ENCODE results near the gene C1QTNF6. TPM values are rescaled to one million over a fixed set of nuclear protein-coding genes. Genes with fewer than 3 reads are reported as not detected.
A peak's percentile ranks its signal among the peaks of the same experiment; 100 is the strongest.

C1QTNF6 gene
- total RNA-seq, 1 experiment from 2014 or later, result 15.2 TPM

- POLR2A ChIA-PET, result no interaction called here
- RAD21 ChIA-PET (ENCODE audit: low non-redundant PET in 1 of 2, low total read pairs in 2 of 2, uncharacterized antibody in 2 of 2, unreplicated experiment in 2 of 2), result no interaction called here
- no peaks in the 10 kb centered on the region for H4K20me1 ChIP-seq (ENCODE audit: insufficient read depth)
- no peak overlapping the region for H2AFZ ChIP-seq (ENCODE audit: low read depth, low read length, poor library complexity, severe bottlenecking)
- H3K79me2 ChIP-seq (ENCODE audit: insufficient read depth, low read length), result no peaks in the 10 kb centered on the region
- no peaks in the 10 kb centered on the region for H3K9me3 ChIP-seq (ENCODE audit: control insufficient read depth in 1 of 2, insufficient read depth in 1 of 2, low read depth in 1 of 2, low read length in 2 of 2)
- intact Hi-C loops (cut with micrococcal nuclease), result no loop called here
- H3K4me1 ChIP-seq (ENCODE audit: control insufficient read depth in 1 of 2, insufficient read depth in 2 of 2, low read length in 2 of 2), result peaks cover 2 to 19% of the 10 kb centered on the region in 2 experiments; a peak in 3 of 4 replicates
- no peak overlapping the region for H3K9ac ChIP-seq (ENCODE audit: low read length)
- no peak for DNase-seq (ENCODE audit: low read depth, low spot score)
- H3K36me3 ChIP-seq (ENCODE audit: control insufficient read depth in 1 of 2, insufficient read depth in 2 of 2, low read length in 2 of 2), result no peaks in the 10 kb centered on the region
- H3K4me3 ChIP-seq (replicated peaks in 1 of 2; ENCODE audit: low read depth in 1 of 2, low read length in 2 of 2), result no peak overlapping the region
- H3K4me2 ChIP-seq (ENCODE audit: low read length), result peak overlapping the region; percentile 18; the same call in 1 of the 2 replicates
- H3K27me3 ChIP-seq (ENCODE audit: insufficient read depth, low read length), result no peaks in the 10 kb centered on the region
- CTCF ChIA-PET, result no interaction called here
- H3K27ac ChIP-seq (ENCODE audit: low read depth, low read length), result no peak overlapping the region; the same call in 1 of the 2 replicates
- H3K9me2 ChIP-seq (ENCODE audit: insufficient read depth), result no peaks in the 10 kb centered on the region
- TF ChIP-seq POLR2AphosphoS5 (IDR thresholded peaks at IDR 0.05; ENCODE audit: low read depth, low read length) (no peak), ATF3 (IDR thresholded peaks at IDR 0.05) (no peak), CEBPB (IDR thresholded peaks at IDR 0.05; ENCODE audit: low read depth) (no peak), TCF7L2 (IDR thresholded peaks at IDR 0.05; ENCODE audit: borderline replicate concordance, extremely low read depth, insufficient read depth, insufficient read length) (no peak), CTCF (IDR thresholded peaks at IDR 0.05 in 2 of 3, conservative IDR thresholded peaks at IDR 0.05 in 1 of 3; ENCODE audit: borderline replicate concordance in 1 of 3, insufficient read depth in 1 of 3, low read depth in 2 of 3, low read length in 2 of 3) (no peak), ZFX (IDR thresholded peaks at IDR 0.05) (no peak), FOSL1 (IDR thresholded peaks at IDR 0.05; ENCODE audit: low read depth) (no peak), EZH2 (IDR thresholded peaks at IDR 0.05) (no peak)
- ATAC-seq, result no peak
- no TSS peak for BruUV-seq (replicated peaks)
These were observed 7.4 kb downstream of the C1QTNF6 start for GRCh38 chr22:37180531-37181231.

Measured in HCT116 (cell line).